Measurements from ENCODE around the gene F11R. TPM values are rescaled to one million over a fixed set of nuclear protein-coding genes. Genes with fewer than 3 reads are reported as not detected.
"Not testable (repeated sequence)": the region's sequence is repeated elsewhere in the genome, so short reads cannot be mapped to it uniquely, and the experiment has no call there.

The F11R gene
- total RNA-seq, 4 donors from 2014 or later: 101 to 112 (median 107) TPM

DNA sequence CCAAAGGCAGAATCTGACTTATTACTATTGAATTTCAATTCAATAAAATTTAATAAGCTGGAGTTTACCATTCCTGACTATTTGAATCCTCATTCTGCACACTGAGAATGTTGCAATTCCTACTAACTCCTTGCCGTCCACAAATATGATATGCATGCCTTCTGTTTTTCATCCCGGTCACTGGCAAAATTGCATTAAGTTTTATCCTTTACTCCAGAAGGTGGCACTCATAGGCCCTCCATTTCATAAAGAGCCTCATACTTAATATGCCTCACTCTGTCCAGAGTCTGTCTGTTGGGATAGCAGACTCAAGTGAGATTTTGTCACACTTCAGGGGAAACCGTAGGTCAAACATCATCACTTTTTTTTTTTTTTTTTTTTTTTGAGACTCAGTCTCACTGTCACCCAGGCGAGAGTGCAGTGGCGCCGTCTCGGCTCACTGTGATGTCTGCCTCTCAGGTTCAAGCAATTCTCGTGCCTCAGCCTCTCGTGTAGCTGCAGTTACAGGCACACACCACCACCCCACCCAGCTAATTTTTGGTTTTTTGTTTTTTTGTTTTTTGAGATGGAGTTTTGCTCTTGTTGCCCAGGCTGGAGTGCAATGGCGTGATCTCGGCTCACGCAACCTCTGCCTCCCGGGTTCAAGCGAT is 27.3 kb downstream of the F11R start:
- Histone ChIP-seq H3K27ac (no peak overlapping the region), H3K36me3 (peaks cover 9% of the 10 kb centered on the region), H3K9me3 (no peaks in the 10 kb centered on the region), H3K4me3 (no peak overlapping the region), H3K27me3 (no peaks in the 10 kb centered on the region), H3K4me1 (peaks cover 13% of the 10 kb centered on the region)
- no peak for DNase-seq (ENCODE audit: low spot score in 2 of 2)
- WGBS: 78% methylated on average over 14 of the region's 14 CpGs
- TF ChIP-seq, protein P1, sequence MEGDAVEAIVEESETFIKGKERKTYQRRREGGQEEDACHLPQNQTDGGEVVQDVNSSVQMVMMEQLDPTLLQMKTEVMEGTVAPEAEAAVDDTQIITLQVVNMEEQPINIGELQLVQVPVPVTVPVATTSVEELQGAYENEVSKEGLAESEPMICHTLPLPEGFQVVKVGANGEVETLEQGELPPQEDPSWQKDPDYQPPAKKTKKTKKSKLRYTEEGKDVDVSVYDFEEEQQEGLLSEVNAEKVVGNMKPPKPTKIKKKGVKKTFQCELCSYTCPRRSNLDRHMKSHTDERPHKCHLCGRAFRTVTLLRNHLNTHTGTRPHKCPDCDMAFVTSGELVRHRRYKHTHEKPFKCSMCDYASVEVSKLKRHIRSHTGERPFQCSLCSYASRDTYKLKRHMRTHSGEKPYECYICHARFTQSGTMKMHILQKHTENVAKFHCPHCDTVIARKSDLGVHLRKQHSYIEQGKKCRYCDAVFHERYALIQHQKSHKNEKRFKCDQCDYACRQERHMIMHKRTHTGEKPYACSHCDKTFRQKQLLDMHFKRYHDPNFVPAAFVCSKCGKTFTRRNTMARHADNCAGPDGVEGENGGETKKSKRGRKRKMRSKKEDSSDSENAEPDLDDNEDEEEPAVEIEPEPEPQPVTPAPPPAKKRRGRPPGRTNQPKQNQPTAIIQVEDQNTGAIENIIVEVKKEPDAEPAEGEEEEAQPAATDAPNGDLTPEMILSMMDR (IDR thresholded peaks at IDR 0.05): no peak
- TF ChIP-seq EP300 (IDR thresholded peaks at IDR 0.05) (no peak), POLR2A (IDR thresholded peaks at IDR 0.05) (no peak), POLR2AphosphoS5 (IDR thresholded peaks at IDR 0.05) (no peak)

DNA sequence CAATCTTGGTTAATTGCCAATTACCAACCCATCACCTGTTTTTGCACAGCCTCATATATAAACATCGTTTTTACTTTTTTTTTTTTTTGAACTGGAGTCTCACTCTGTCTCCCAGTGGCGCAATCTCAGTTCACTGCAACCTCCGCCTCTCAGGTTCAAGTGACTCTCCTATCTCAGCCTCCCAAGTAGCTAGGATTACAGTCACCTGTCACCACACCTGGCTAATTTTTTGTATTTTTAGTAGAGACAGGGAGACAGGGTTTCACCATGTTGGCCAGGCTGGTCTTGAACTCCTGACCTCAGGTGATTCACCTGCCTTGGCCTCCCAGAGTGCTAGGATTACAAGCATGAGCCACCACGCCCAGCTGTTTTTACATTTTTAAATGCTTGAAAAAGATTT is 28.9 kb downstream of the F11R start:
- H3K9me3 ChIP-seq; H3K4me1 ChIP-seq; H3K36me3 ChIP-seq; H3K27ac ChIP-seq; H3K4me3 ChIP-seq; H3K27me3 ChIP-seq; DNase-seq (ENCODE audit: low spot score in 2 of 2): not testable (repeated sequence)
- 83% methylated on average over 4 of the region's 4 CpGs for WGBS

GRCh38 chr1:160987359-160988050 is 33.4 kb downstream of the F11R start:
- no peak for DNase-seq (ENCODE audit: low spot score in 2 of 2)
- Histone ChIP-seq H3K27me3 (peaks cover 4% of the 10 kb centered on the region), H3K36me3 (no peaks in the 10 kb centered on the region), H3K27ac (no peak overlapping the region), H3K4me3 (no peak overlapping the region), H3K9me3 (no peaks in the 10 kb centered on the region), H3K4me1 (peaks cover 8% of the 10 kb centered on the region)
- TF ChIP-seq EP300 (IDR thresholded peaks at IDR 0.05) (no peak), POLR2A (IDR thresholded peaks at IDR 0.05) (no peak)
- WGBS: 67% methylated on average over 8 of the region's 8 CpGs

GRCh38 chr1:160985723-160986122 is 35.2 kb downstream of the F11R start:
- TF ChIP-seq POLR2A (IDR thresholded peaks at IDR 0.05): no peak
- TF ChIP-seq, protein P1 (IDR thresholded peaks at IDR 0.05): no peak
- no peak for TF ChIP-seq EP300 (IDR thresholded peaks at IDR 0.05)
- TF ChIP-seq POLR2AphosphoS5 (IDR thresholded peaks at IDR 0.05): no peak
- peaks cover 13% of the 10 kb centered on the region for H3K4me1 ChIP-seq
- H3K4me3 ChIP-seq: no peak overlapping the region
- peaks cover 22% of the 10 kb centered on the region for H3K27me3 ChIP-seq
- H3K9me3 ChIP-seq: no peaks in the 10 kb centered on the region
- H3K27ac ChIP-seq: no peak overlapping the region
- no peaks in the 10 kb centered on the region for H3K36me3 ChIP-seq
- DNase-seq (ENCODE audit: low spot score in 2 of 2): no peak
- 89% methylated on average over 4 of the region's 4 CpGs for WGBS

DNA sequence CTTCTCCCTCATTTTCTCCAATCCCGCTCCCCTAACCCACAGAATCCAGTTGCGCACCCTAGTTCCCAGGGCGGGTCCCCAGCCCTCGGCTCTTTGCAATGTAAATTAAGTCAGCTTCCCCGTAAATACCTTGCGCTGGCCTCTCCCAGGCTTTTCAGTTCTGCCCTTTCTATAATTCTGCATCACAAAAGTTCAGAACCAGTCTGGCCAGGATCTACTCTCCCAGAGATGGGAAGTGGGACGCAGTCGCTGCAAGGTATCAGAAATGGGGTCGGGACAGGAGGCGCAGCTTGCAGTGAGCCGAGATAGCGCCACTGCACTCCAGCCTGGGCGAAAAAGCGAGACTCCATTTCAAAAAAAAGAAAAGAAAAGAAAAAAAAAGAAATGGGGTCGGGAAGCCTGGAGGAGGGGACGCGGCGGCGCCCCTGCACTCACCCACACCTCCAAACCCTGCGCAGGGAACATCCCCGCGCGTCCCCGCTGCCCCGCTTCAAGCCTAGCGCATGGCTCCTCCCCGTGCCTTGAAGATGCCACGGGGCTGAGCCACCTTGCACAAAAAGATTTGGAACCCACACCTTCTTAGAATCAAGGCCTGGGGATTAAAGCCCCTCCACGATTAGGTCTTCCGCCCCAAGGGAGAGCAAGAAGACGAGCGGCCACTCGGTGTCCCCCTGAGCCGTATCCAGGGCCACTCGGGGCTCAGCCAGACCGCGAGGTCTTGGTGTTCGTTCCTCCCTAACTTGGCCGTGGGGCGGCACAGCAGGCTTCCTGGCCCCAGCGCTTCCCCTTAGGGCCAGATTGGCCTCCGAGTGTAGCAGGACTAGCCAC is 39.2 kb downstream of the F11R start:
- peak overlapping the region; percentile 28 for H3K4me3 ChIP-seq

More for the DNA sequence above, 39.2 kb downstream of the F11R start:
- no peaks in the 10 kb centered on the region for H3K36me3 ChIP-seq
- DNase-seq (ENCODE audit: low spot score in 2 of 2): no peak
- H3K4me1 ChIP-seq: peaks cover 5% of the 10 kb centered on the region
- peaks cover 26% of the 10 kb centered on the region for H3K27me3 ChIP-seq
- WGBS: 4% methylated on average over 35 of the region's 42 CpGs
- no peaks in the 10 kb centered on the region for H3K9me3 ChIP-seq
- no peak overlapping the region for H3K27ac ChIP-seq
- TF ChIP-seq POLR2A (IDR thresholded peaks at IDR 0.05): no peak
- no peak for TF ChIP-seq POLR2AphosphoS5 (IDR thresholded peaks at IDR 0.05)
- TF ChIP-seq EP300 (IDR thresholded peaks at IDR 0.05): no peak
- TF ChIP-seq, protein P1 (IDR thresholded peaks at IDR 0.05): no peak
